Activated CD8-positive, alpha-beta memory T cell treated with anti-CD3 and anti-CD28 coated beads, Interleukin-2, amount 50 U/mL, for 4 hours (primary cell): ENCODE data around the gene SLC7A10.

Experiments used
- DNase-seq: peaks from one replicate; pipeline ENCODE4 v3.0.0-alpha.2; 2020

SLC7A10 gene

GRCh38 chr19:33254245-33254824 lies 28.7 kb upstream of the SLC7A10 start:
- DNase-seq: no peak

GRCh38 chr19:33252971-33253370 lies 27.3 kb upstream of the SLC7A10 start:
- no peak for DNase-seq

- DNase-seq: no peak
Measured at GRCh38 chr19:33252418-33252962, 26.8 kb upstream of the SLC7A10 start.

- no peak for DNase-seq
Measured at GRCh38 chr19:33251526-33252090, 26.0 kb upstream of the SLC7A10 start.

GRCh38 chr19:33251076-33251475 lies 25.4 kb upstream of the SLC7A10 start:
- DNase-seq: no peak

GRCh38 chr19:33250500-33250899 lies 24.9 kb upstream of the SLC7A10 start:
- DNase-seq: no peak

- DNase-seq: no peak
Measured at GRCh38 chr19:33249740-33250366, 24.2 kb upstream of the SLC7A10 start.

- no peak for DNase-seq
Measured at GRCh38 chr19:33248954-33249613, 23.4 kb upstream of the SLC7A10 start.

- DNase-seq: no peak
Measured at GRCh38 chr19:33248553-33248953, 22.9 kb upstream of the SLC7A10 start.

GRCh38 chr19:33248104-33248503 lies 22.5 kb upstream of the SLC7A10 start:
- no peak for DNase-seq

GRCh38 chr19:33247441-33247819 lies 21.8 kb upstream of the SLC7A10 start:
- no peak for DNase-seq

GRCh38 chr19:33246709-33247440 lies 21.2 kb upstream of the SLC7A10 start:
- no peak for DNase-seq

GRCh38 chr19:33245948-33246708 lies 20.5 kb upstream of the SLC7A10 start:
- no peak for DNase-seq

GRCh38 chr19:33242911-33243310 lies 17.3 kb upstream of the SLC7A10 start:
- DNase-seq: no peak

- no peak for DNase-seq
Measured at GRCh38 chr19:33242131-33242530, 16.5 kb upstream of the SLC7A10 start.

- peak; percentile 38 for DNase-seq
Measured at GRCh38 chr19:33241530-33242101, 16.0 kb upstream of the SLC7A10 start.

GRCh38 chr19:33241091-33241529 lies 15.5 kb upstream of the SLC7A10 start:
- no peak for DNase-seq

GRCh38 chr19:33240181-33240771 lies 14.6 kb upstream of the SLC7A10 start:
- no peak for DNase-seq

GRCh38 chr19:33239223-33239975 lies 13.7 kb upstream of the SLC7A10 start:
- no peak for DNase-seq

GRCh38 chr19:33238481-33239149 lies 13.0 kb upstream of the SLC7A10 start:
- no peak for DNase-seq
